B cell (primary cell): ENCODE measurements around the gene ZNF609. TPM values are rescaled to one million over a fixed set of nuclear protein-coding genes. Genes with fewer than 3 reads are reported as not detected.

ENCODE experiments used
- ATAC-seq: fragments of 200-7000 bp; cut with Tn5 transposase; one replicate; pipeline ENCODE4 v1.10.0; 2021; ENCODE audit warnings: low read depth, mild to moderate bottlenecking, moderate number of reproducible peaks, moderate library complexity
- CTCF ChIA-PET: fragments of 350-600 bp; sonication (Branson Sonifier 250); formaldehyde crosslinking; loops from one replicate; lab custom pipeline; 2021; ENCODE audit warnings: antibody characterized with exemption, inconsistent platforms; lab: Charles Lee
- POLR2A ChIA-PET: fragments of 350-600 bp; sonication (Branson Sonifier 250); formaldehyde crosslinking; loops from one replicate; lab custom pipeline; 2021; ENCODE audit warnings: antibody characterized with exemption; lab: Charles Lee
- DNase-seq: peaks from one replicate; pipeline ENCODE4 v3.0.0; 2013
- H2AFZ ChIP-seq: 2 replicates; pipeline ENCODE4 v1.6.1; 2012; ENCODE audit warnings: mild to moderate bottlenecking, low read depth, low read length; ENCODE audit not compliant: insufficient read depth, poor library complexity, severe bottlenecking
- H3K27ac ChIP-seq, 2 donors: 1 replicate in 1 of 2; 2 replicates in 1 of 2; pipeline ENCODE4 v1.5.1; 2012 to 2013; ENCODE audit warnings: low read length in 2 of 2, mild to moderate bottlenecking in 2 of 2, moderate library complexity in 1 of 2
- H3K27me3 ChIP-seq, 4 experiments: fragments of 200-600 bp in 1 of 4; sonication (generic) in 1 of 4; replicated peaks in 1 of 4; 1 replicate in 2 of 4; 2 replicates in 2 of 4; pipeline versions ENCODE4 v1.6.1 to v1.7.0; 2013 to 2016; ENCODE audit warnings: low read length in 3 of 4, mild to moderate bottlenecking in 2 of 4, mixed read lengths in 1 of 4, moderate library complexity in 1 of 4; ENCODE audit not compliant: insufficient read depth in 4 of 4, control insufficient read depth in 3 of 4; ENCODE audit errors: control extremely low read depth in 1 of 4
- H3K36me3 ChIP-seq, 2 experiments: replicated peaks in 1 of 2; 1 replicate in 1 of 2; 2 replicates in 1 of 2; pipeline versions ENCODE4 v1.6.1 to v1.7.1; 2013; ENCODE audit warnings: low read length in 1 of 2; ENCODE audit not compliant: insufficient read depth in 2 of 2, control insufficient read depth in 1 of 2; ENCODE audit errors: control extremely low read depth in 1 of 2, extremely low read depth in 1 of 2
- H3K4me1 ChIP-seq, 2 donors: fragments of 200-600 bp in 1 of 2; sonication (generic) in 1 of 2; 1 replicate in 1 of 2; 2 replicates in 1 of 2; pipeline versions ENCODE4 v1.5.1 to v1.6.1; 2013 to 2017; ENCODE audit warnings: low read length in 2 of 2; ENCODE audit not compliant: control insufficient read depth in 2 of 2, insufficient read depth in 2 of 2
- H3K4me2 ChIP-seq: replicated peaks from 2 replicates; pipeline ENCODE3; 2012; ENCODE audit warnings: mild to moderate bottlenecking, low read depth, low read length; ENCODE audit not compliant: poor library complexity, severe bottlenecking
- H3K4me3 ChIP-seq, 5 experiments: fragments of 200-600 bp in 1 of 5; sonication (generic) in 1 of 5; 1 replicate in 3 of 5; 2 replicates in 2 of 5; pipeline versions ENCODE4 v1.5.1 to v1.7.0; 2011 to 2016; ENCODE audit warnings: low read length in 4 of 5, mild to moderate bottlenecking in 4 of 5, low read depth in 2 of 5, control low read depth in 1 of 5, moderate library complexity in 1 of 5; ENCODE audit not compliant: insufficient read depth in 1 of 5; ENCODE audit errors: control extremely low read depth in 1 of 5, extremely low read depth in 1 of 5
- H3K79me2 ChIP-seq: fragments of 200-600 bp; sonication (generic); one replicate; pipeline ENCODE4 v1.6.0; 2016; ENCODE audit warnings: low read length; ENCODE audit not compliant: control insufficient read depth, insufficient read depth
- H3K9ac ChIP-seq: fragments of 200-600 bp; sonication (generic); 2 replicates; pipeline ENCODE4 v1.6.1; 2017; ENCODE audit warnings: mild to moderate bottlenecking, low read length, moderate library complexity
- H3K9me3 ChIP-seq, 3 donors: one replicate each; pipeline versions ENCODE4 v1.6.1 to v1.7.1; 2013; ENCODE audit warnings: low read length in 2 of 3; ENCODE audit not compliant: control insufficient read depth in 2 of 3, insufficient read depth in 1 of 3; ENCODE audit errors: control extremely low read depth in 1 of 3
- H4K20me1 ChIP-seq: 2 replicates; pipeline ENCODE4 v1.6.0; 2012; ENCODE audit warnings: mild to moderate bottlenecking, low read length; ENCODE audit not compliant: insufficient read depth, control insufficient read depth, poor library complexity, severe bottlenecking
- H3K27ac Mint-ChIP-seq: one replicate; pipeline ENCODE4 v1.8.0; 2021; ENCODE audit warnings: mixed read lengths
- H3K27me3 Mint-ChIP-seq: one replicate; pipeline ENCODE4 v1.8.0; 2021; ENCODE audit warnings: mixed read lengths
- H3K4me1 Mint-ChIP-seq: one replicate; pipeline ENCODE4 v1.8.0; 2021; ENCODE audit warnings: mixed read lengths
- H3K4me3 Mint-ChIP-seq: one replicate; pipeline ENCODE4 v1.8.0; 2021; ENCODE audit warnings: mixed read lengths
- H3K9me3 Mint-ChIP-seq: one replicate; pipeline ENCODE4 v1.8.0; 2022; ENCODE audit warnings: mixed read lengths; ENCODE audit not compliant: insufficient read depth
- EZH2 ChIP-seq: IDR thresholded peaks from 2 replicates; pipeline ENCODE4 v1.6.1; 2012; ENCODE audit warnings: borderline replicate concordance, low read depth, mild to moderate bottlenecking, moderate library complexity, low read length; ENCODE audit not compliant: insufficient read depth, poor library complexity, severe bottlenecking
- WGBS: methylation state at CpG from one replicate; pipeline ENCODE4 v1.1.5; 2013; ENCODE audit warnings: missing lambda C conversion rate; ENCODE audit not compliant: insufficient coverage; 5-methylcytosine and 5-hydroxymethylcytosine counted together
- intact Hi-C: fragments of 100-400 bp; cut with micrococcal nuclease; formaldehyde crosslinking; loops from one replicate; pipeline ENCODE4 v1.10.0; 2022
- polyA plus RNA-seq: library from polyadenylated mRNA; depleted of rRNA; stranded (reverse); fragments of >200 nt; gene quantifications from 2 replicates; pipeline ENCODE4 v1.2.3, GENCODE V29; 2012
- total RNA-seq, 2 donors: library from RNA; stranded (reverse); fragments of 120-200 nt in 1 of 2; gene quantifications; 1 replicate in 1 of 2; 2 replicates in 1 of 2; pipeline versions ENCODE4 v1.2.3 to v1.2.4, GENCODE V29; 2013 to 2022
- TF ChIP-seq, protein P1 (sequence below): fragments of 200-600 bp; IDR thresholded peaks from one replicate; pipeline ENCODE4 v1.8.0; 2022; ENCODE audit warnings: antibody characterized with exemption, mild to moderate bottlenecking

Gene ZNF609
- total and polyA plus RNA-seq, 2 donors (not counting 1 experiment from before 2014, with no cell fraction given), result 5.8 to 32.9 TPM

GRCh38 chr15:64686130-64686735 lies 225.9 kb downstream of the ZNF609 start:
- no peaks in the 10 kb centered on the region for H3K27me3 ChIP-seq
- no peaks in the 10 kb centered on the region for H3K9me3 Mint-ChIP-seq
- H3K4me1 Mint-ChIP-seq, result no peaks in the 10 kb centered on the region
- H3K4me3 Mint-ChIP-seq, result no peak overlapping the region
- no peak overlapping the region for H3K27ac Mint-ChIP-seq
- DNase-seq, result peak; percentile 68
- no peak for TF ChIP-seq EZH2
- TF ChIP-seq, protein P1, sequence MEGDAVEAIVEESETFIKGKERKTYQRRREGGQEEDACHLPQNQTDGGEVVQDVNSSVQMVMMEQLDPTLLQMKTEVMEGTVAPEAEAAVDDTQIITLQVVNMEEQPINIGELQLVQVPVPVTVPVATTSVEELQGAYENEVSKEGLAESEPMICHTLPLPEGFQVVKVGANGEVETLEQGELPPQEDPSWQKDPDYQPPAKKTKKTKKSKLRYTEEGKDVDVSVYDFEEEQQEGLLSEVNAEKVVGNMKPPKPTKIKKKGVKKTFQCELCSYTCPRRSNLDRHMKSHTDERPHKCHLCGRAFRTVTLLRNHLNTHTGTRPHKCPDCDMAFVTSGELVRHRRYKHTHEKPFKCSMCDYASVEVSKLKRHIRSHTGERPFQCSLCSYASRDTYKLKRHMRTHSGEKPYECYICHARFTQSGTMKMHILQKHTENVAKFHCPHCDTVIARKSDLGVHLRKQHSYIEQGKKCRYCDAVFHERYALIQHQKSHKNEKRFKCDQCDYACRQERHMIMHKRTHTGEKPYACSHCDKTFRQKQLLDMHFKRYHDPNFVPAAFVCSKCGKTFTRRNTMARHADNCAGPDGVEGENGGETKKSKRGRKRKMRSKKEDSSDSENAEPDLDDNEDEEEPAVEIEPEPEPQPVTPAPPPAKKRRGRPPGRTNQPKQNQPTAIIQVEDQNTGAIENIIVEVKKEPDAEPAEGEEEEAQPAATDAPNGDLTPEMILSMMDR, result peak; percentile 78
- 81% methylated on average over 7 of the region's 10 CpGs for WGBS
- H3K36me3 ChIP-seq, result peaks cover 3 to 70% of the 10 kb centered on the region in 2 experiments
- POLR2A ChIA-PET, result interaction anchor here (0.8 kb wide), 1 partner anchor 9 kb away, joined by 3 read pairs; no protein-coding TSS in a partner anchor
- no peaks in the 10 kb centered on the region for H3K4me1 ChIP-seq
- H2AFZ ChIP-seq, result no peak overlapping the region
- peaks cover 6% of the 10 kb centered on the region for H3K79me2 ChIP-seq
- no peaks in the 10 kb centered on the region for H4K20me1 ChIP-seq
- H3K9ac ChIP-seq, result no peak overlapping the region
- no peak overlapping the region for H3K4me3 ChIP-seq
- no peak overlapping the region for H3K27ac ChIP-seq
- H3K4me2 ChIP-seq, result no peak overlapping the region
- no peaks in the 10 kb centered on the region for H3K27me3 Mint-ChIP-seq
- H3K9me3 ChIP-seq, result no peaks in the 10 kb centered on the region
- CTCF ChIA-PET, result interaction anchor here (0.7 to 25.3 kb wide), 29 partner anchors 8 to 393 kb away, joined by 3 to 549 read pairs (median 4); no protein-coding TSS in a partner anchor
- intact Hi-C loops, result loop anchor here (5.0 kb wide), 1 partner anchor 221 kb away; no protein-coding TSS in a partner anchor
- ATAC-seq, result no peak

- Mint-ChIP-seq H3K27ac (no peak overlapping the region), H3K4me1 (peaks cover 1% of the 10 kb centered on the region), H3K4me3 (no peak overlapping the region), H3K27me3 (no peaks in the 10 kb centered on the region), H3K9me3 (no peaks in the 10 kb centered on the region)
- H3K4me2 ChIP-seq, result no peak overlapping the region
- intact Hi-C loops, result loop anchor here (5.0 kb wide), 1 partner anchor 220 kb away; no protein-coding TSS in a partner anchor
- H2AFZ ChIP-seq, result no peak overlapping the region
- H3K4me3 ChIP-seq, result no peak overlapping the region
- ChIA-PET CTCF (interaction anchor here (0.7 to 25.3 kb wide), 26 partner anchors 8 to 392 kb away, joined by 3 to 549 read pairs (median 5); no protein-coding TSS in a partner anchor), POLR2A (interaction anchor here (0.8 kb wide), 1 partner anchor 8 kb away, joined by 3 read pairs; no protein-coding TSS in a partner anchor)
- H3K9me3 ChIP-seq, result no peaks in the 10 kb centered on the region
- H3K27ac ChIP-seq, result no peak overlapping the region
- TF ChIP-seq, protein P1, result no peak
- no peak for TF ChIP-seq EZH2
- H3K4me1 ChIP-seq, result peaks cover 3 to 4% of the 10 kb centered on the region in 2 donors
- H4K20me1 ChIP-seq, result no peaks in the 10 kb centered on the region
- WGBS, result 60% methylated on average over 1 of the region's 2 CpGs
- H3K27me3 ChIP-seq, result no peaks in the 10 kb centered on the region
- no peak for DNase-seq
- H3K36me3 ChIP-seq, result peaks cover 3 to 61% of the 10 kb centered on the region in 2 experiments
- ATAC-seq, result no peak
- H3K79me2 ChIP-seq, result peaks cover 15% of the 10 kb centered on the region
- no peak overlapping the region for H3K9ac ChIP-seq
Measured at GRCh38 chr15:64687172-64687571, 226.8 kb downstream of the ZNF609 start.
